A673 (cell line): ENCODE measurements around the gene MTO1. TPM values are rescaled to one million over a fixed set of nuclear protein-coding genes. Genes with fewer than 3 reads are reported as not detected.

ENCODE experiments used
- BruUV-seq: library from RNA; stranded (reverse); fragments of 400-500 nt; replicated peaks from 2 replicates; lab custom pipeline; 2021; lab: Mats Ljungman, UMichigan
- CTCF ChIA-PET: fragments of 300-600 bp; sonication (Branson Sonifier 250); formaldehyde crosslinking; loops from one replicate; lab custom pipeline; 2022; ENCODE audit warnings: antibody characterized with exemption; lab: Charles Lee
- POLR2A ChIA-PET: fragments of 300-600 bp; sonication (Branson Sonifier 250); formaldehyde crosslinking; loops from one replicate; lab custom pipeline; 2022; ENCODE audit warnings: antibody characterized with exemption; ENCODE audit not compliant: low non-redundant PET; lab: Charles Lee
- DNase-seq: peaks from one replicate; pipeline ENCODE4 v3.0.0-alpha.2; 2015; ENCODE audit warnings: low spot score
- H3K27ac ChIP-seq: fragments of 200-600 bp; sonication (generic); 2 replicates; pipeline ENCODE4 v1.5.1; 2016; ENCODE audit warnings: mixed run types, low read depth, mild to moderate bottlenecking, mixed read lengths, antibody characterized with exemption, low read length; ENCODE audit not compliant: poor library complexity, severe bottlenecking
- H3K27me3 ChIP-seq: fragments of 200-600 bp; sonication (generic); replicated peaks from 2 replicates; pipeline ENCODE4 v1.6.1; 2017; ENCODE audit warnings: mixed run types, low read depth, mild to moderate bottlenecking, mixed read lengths, antibody characterized with exemption, low read length; ENCODE audit not compliant: insufficient read depth, poor library complexity
- H3K36me3 ChIP-seq: fragments of 200-600 bp; sonication (generic); 2 replicates; pipeline ENCODE4 v1.6.1; 2016; ENCODE audit warnings: mixed run types, mild to moderate bottlenecking, mixed read lengths, antibody characterized with exemption, low read length; ENCODE audit not compliant: insufficient read depth, poor library complexity, severe bottlenecking
- H3K4me1 ChIP-seq: fragments of 200-600 bp; sonication (generic); 2 replicates; pipeline ENCODE4 v1.6.1; 2017; ENCODE audit warnings: mixed run types, mild to moderate bottlenecking, mixed read lengths, antibody characterized with exemption, low read length; ENCODE audit not compliant: insufficient read depth, poor library complexity, severe bottlenecking
- H3K4me3 ChIP-seq: fragments of 200-600 bp; sonication (generic); 2 replicates; pipeline ENCODE4 v1.5.1; 2016; ENCODE audit warnings: low read depth, mixed run types, mild to moderate bottlenecking, mixed read lengths, low read length; ENCODE audit not compliant: poor library complexity, severe bottlenecking
- H3K9me3 ChIP-seq: fragments of 200-600 bp; sonication (generic); 2 replicates; pipeline ENCODE4 v1.6.1; 2016; ENCODE audit warnings: mixed run types, low read depth, mild to moderate bottlenecking, mixed read lengths, antibody characterized with exemption, low read length; ENCODE audit not compliant: poor library complexity, severe bottlenecking
- EZH2 ChIP-seq: fragments of 200-600 bp; sonication (generic); IDR thresholded peaks from 2 replicates; pipeline ENCODE4 v1.6.1; 2017; ENCODE audit warnings: borderline replicate concordance, low read depth, mild to moderate bottlenecking, mixed read lengths, antibody characterized with exemption, low read length; ENCODE audit not compliant: poor library complexity, severe bottlenecking
- intact Hi-C: fragments of 100-400 bp; cut with micrococcal nuclease; formaldehyde crosslinking; loops from one replicate; pipeline ENCODE4 v1.10.0; 2022; ENCODE audit not compliant: unreplicated experiment
- total RNA-seq: library from RNA; stranded (reverse); gene quantifications from 2 replicates; pipeline ENCODE4 v1.2.3, GENCODE V29; 2021
- TF ChIP-seq, protein P1 (sequence below): fragments of 300-800, 200-600 bp; sonication (generic); conservative IDR thresholded peaks from 2 replicates; pipeline ENCODE4 v1.5.1; 2017; ENCODE audit warnings: low read depth, mild to moderate bottlenecking, antibody characterized with exemption, low read length, moderate library complexity, mixed read lengths

Gene MTO1
- total RNA-seq, 1 experiment from 2014 or later, result 50.8 TPM

DNA sequence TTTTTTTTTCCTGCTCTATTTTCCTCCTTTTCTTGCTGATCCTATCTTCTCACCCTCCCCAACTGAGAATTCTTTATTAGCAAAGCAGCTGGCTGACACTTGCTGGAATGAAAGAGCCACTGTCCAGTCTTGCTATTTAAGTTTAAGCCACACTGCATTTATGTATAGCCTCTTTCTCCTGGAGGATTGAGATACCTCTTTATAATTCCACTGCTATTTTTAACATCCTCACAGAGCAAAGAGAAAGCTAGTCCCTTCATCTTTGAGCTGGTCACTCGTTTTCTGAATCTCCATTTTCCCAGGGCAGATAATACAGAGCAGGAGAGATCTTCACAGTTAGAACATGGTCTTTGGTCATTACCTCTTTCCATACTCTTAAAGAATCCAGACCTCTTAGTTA, 95.3 kb downstream of the MTO1 start:
- no TSS peak for BruUV-seq
- no peaks in the 10 kb centered on the region for H3K36me3 ChIP-seq
- ChIA-PET POLR2A (no interaction called here), CTCF (no interaction called here)
- TF ChIP-seq, protein P1, sequence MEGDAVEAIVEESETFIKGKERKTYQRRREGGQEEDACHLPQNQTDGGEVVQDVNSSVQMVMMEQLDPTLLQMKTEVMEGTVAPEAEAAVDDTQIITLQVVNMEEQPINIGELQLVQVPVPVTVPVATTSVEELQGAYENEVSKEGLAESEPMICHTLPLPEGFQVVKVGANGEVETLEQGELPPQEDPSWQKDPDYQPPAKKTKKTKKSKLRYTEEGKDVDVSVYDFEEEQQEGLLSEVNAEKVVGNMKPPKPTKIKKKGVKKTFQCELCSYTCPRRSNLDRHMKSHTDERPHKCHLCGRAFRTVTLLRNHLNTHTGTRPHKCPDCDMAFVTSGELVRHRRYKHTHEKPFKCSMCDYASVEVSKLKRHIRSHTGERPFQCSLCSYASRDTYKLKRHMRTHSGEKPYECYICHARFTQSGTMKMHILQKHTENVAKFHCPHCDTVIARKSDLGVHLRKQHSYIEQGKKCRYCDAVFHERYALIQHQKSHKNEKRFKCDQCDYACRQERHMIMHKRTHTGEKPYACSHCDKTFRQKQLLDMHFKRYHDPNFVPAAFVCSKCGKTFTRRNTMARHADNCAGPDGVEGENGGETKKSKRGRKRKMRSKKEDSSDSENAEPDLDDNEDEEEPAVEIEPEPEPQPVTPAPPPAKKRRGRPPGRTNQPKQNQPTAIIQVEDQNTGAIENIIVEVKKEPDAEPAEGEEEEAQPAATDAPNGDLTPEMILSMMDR, result no peak
- no peak for TF ChIP-seq EZH2
- no peak overlapping the region for H3K4me3 ChIP-seq
- H3K4me1 ChIP-seq, result no peaks in the 10 kb centered on the region
- no peaks in the 10 kb centered on the region for H3K9me3 ChIP-seq
- H3K27ac ChIP-seq, result no peak overlapping the region
- H3K27me3 ChIP-seq, result no peaks in the 10 kb centered on the region
- intact Hi-C loops, result no loop called here
- no peak for DNase-seq

Other genes with a start within 250 kb of the MTO1 start
- gene KHDC1L, start 236.2 kb upstream of the MTO1 start, total RNA-seq, result not detected in 2 replicates
- gene KHDC1, start 198.5 kb upstream of the MTO1 start, total RNA-seq, result 11.1 TPM in 2 replicates
- gene DPPA5, start 107.5 kb upstream of the MTO1 start, total RNA-seq, result not detected in 2 replicates
- not detected in 2 replicates for gene KHDC3L, start 99.1 kb upstream of the MTO1 start, total RNA-seq
- not detected in 2 replicates for gene OOEP, start 91.8 kb upstream of the MTO1 start, total RNA-seq
- not detected in 2 replicates for gene DDX43, start 66.9 kb upstream of the MTO1 start, total RNA-seq
- gene CGAS, start 9.4 kb upstream of the MTO1 start, total RNA-seq, result 4.2 and 4.6 TPM in 2 replicates
- gene EEF1A1, start 59.3 kb downstream of the MTO1 start, total RNA-seq, result 9,320 and 9,713 TPM in 2 replicates
- 6.1 and 9.0 TPM in 2 replicates for gene SLC17A5, start 192.3 kb downstream of the MTO1 start, total RNA-seq
- 8.7 and 8.8 TPM in 2 replicates for gene CD109, start 234.5 kb downstream of the MTO1 start, total RNA-seq